Left colon (tissue), 2 donors: ENCODE data around the gene RBP2. TPM values are rescaled to one million over a fixed set of nuclear protein-coding genes. Genes with fewer than 3 reads are reported as not detected.
A peak's percentile ranks its signal among the peaks of the same experiment; 100 is the strongest.
"Not testable (repeated sequence)": the region's sequence is repeated elsewhere in the genome, so short reads cannot be mapped to it uniquely, and the experiment has no call there.

Experiments used
- ATAC-seq: fragments of 200-7000 bp; cut with Tn5 transposase; one replicate; pipeline ENCODE4 v1.9.1; 2020; ENCODE audit warnings: mild to moderate bottlenecking, moderate library complexity
- DNase-seq, 2 donors: peaks; one replicate each; pipeline ENCODE4 v3.0.0-alpha.2; 2020
- intact Hi-C, 2 donors: fragments of 100-400 bp; cut with DNase I in 1 of 2; cut with micrococcal nuclease in 1 of 2; formaldehyde crosslinking; loops; one replicate each; pipeline versions ENCODE4 v1.11.2 to v1.14.0; 2022; cut with DNase I, micrococcal nuclease
- total RNA-seq, 2 donors: library from RNA; stranded (reverse); fragmentation: NEBNext Ultra II Directional; extraction: Animal tissue kit (Norgen Biotek cat#: 25700); gene quantifications; one replicate each; pipeline ENCODE4 v1.2.1, GENCODE V29; 2021
- donor health status: DM: no; HTN: no; CAD: no.
- donor health status: DM: yes; HTN: yes; CAD: no.

The RBP2 gene
- total RNA-seq, 2 donors from 2014 or later, result 0.67 to 1.3 TPM

DNA sequence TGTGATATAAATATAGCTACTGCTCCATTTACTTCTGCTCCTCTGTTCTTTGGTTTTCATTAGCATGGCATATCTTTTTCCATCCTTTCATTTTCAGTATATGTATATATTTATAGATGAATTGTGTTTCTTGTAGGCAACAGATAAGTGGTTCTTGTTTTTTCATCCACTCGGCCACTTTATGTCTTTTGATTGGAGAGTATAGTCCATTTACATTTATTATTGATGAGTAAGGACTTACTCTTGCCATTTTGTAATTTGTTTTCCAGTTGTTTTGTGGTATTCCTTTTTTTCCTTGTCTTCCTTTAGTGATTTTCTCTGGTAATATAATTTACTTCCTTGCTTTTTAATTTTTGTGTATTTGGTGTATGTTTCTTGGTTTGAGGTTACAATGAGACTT is 60.0 kb downstream of the RBP2 start:
- intact Hi-C loops, result no loop called here
- DNase-seq (no peak), ATAC-seq (no peak)

DNA sequence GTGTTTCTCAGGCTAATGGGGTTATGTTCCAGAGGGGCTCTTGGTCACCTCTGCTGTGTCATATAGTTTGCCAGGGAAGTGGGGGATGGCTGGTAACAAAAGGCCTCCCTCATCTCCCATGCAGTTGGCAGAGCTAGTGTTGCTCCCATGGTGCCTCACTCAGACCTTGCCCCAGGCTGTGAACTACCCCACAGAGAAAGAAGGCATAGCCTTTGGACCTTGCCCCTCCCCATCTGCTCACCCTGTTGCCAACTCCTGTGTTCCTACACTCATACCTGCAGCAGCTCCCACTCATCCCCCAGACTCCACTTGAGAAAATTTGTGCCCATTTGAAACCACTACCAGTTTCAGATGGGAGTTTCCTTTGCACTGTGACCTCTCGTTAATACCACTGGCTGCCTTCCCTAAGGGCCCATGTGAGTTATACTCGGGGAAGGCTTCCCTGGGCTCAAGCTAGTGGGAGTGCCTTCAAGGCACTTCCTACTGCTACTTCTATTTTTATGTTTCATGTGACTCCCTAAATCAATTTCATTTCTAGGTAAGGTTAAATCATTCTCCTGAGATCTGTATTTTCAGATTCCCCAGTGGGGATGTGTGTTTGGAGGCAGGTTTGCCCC is 61.6 kb downstream of the RBP2 start:
- ATAC-seq (peak; percentile 70), DNase-seq (no peak)
- intact Hi-C loops, result no loop called here

DNA sequence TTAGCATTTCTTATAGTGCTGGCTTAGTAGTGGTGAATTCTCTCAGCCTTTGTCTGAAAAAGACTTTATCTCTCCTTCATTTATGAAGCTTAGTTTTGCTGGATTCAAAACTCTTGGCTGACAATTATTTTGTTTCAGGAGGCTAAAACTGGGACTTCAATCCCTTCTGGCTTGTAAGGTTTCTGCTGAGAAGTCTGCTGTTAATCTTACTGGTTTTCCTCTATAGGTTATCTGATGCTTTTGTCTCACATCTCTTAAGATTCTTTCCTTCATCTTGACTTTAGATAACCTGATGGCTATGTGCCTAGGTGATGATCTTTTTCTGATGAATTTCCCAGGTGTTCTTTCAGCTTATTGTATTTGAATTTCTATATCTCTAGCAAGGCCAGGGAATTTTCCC is 63.4 kb downstream of the RBP2 start:
- DNase-seq, intact Hi-C loops: not testable (repeated sequence)

More for the DNA sequence above, 63.4 kb downstream of the RBP2 start:
- not testable (repeated sequence) for ATAC-seq

Other genes starting within 250 kb of the RBP2 start
- gene MRPS22, start 132.5 kb downstream of the RBP2 start, total RNA-seq, result 10 to 100 TPM; 48.3 to 48.7 TPM
- 100 to 1,000 TPM; 128 to 143 TPM for gene COPB2, start 86.9 kb downstream of the RBP2 start, total RNA-seq
- gene RBP1, start 63.2 kb upstream of the RBP2 start, total RNA-seq, result 1 to 10 TPM; 2.4 to 6.5 TPM
- gene NMNAT3, start 201.5 kb upstream of the RBP2 start, total RNA-seq, result 1 to 10 TPM; 6.2 to 8.7 TPM